Breast epithelium (tissue), 4 donors: ENCODE results near the gene PHPT1. TPM values are rescaled to one million over a fixed set of nuclear protein-coding genes. Genes with fewer than 3 reads are reported as not detected.

Source experiments
- DNase-seq, 2 donors: peaks; one replicate each; pipeline ENCODE4 v3.0.0-alpha.2; 2019; ENCODE audit warnings: low spot score in 2 of 2
- H3K27ac ChIP-seq, 2 donors: fragments of 200-600 bp; sonication (generic) in 1 of 2; one replicate each; pipeline ENCODE4 v1.5.1; 2016 to 2019; ENCODE audit warnings: mild to moderate bottlenecking in 1 of 2
- H3K27me3 ChIP-seq, 2 donors: fragments of 200-600 bp; sonication (generic) in 1 of 2; one replicate each; pipeline versions ENCODE4 v1.5.1 to v1.6.0; 2017 to 2019; ENCODE audit warnings: control low read depth in 1 of 2, mild to moderate bottlenecking in 1 of 2
- H3K36me3 ChIP-seq: fragments of 200-600 bp; one replicate; pipeline ENCODE4 v1.5.1; 2019
- H3K4me1 ChIP-seq, 2 donors: fragments of 200-600 bp; sonication (generic); one replicate each; pipeline ENCODE4 v1.5.1; 2016 to 2019; ENCODE audit warnings: control low read depth in 1 of 2
- H3K4me3 ChIP-seq, 3 donors: fragments of 200-600 bp; sonication (generic); 1 replicate in 2 of 3; 2 replicates in 1 of 3; pipeline ENCODE4 v1.5.1; 2016 to 2019; ENCODE audit warnings: mild to moderate bottlenecking in 3 of 3, moderate library complexity in 2 of 3
- H3K9me3 ChIP-seq, 2 donors: fragments of 200-600 bp; sonication (generic) in 1 of 2; one replicate each; pipeline ENCODE4 v1.5.1; 2016 to 2019; ENCODE audit warnings: control low read depth in 1 of 2
- CTCF ChIP-seq, 3 donors: fragments of 450-650 bp; IDR thresholded peaks; one replicate each; pipeline ENCODE4 v1.5.1; 2016 to 2017; ENCODE audit warnings: antibody characterized with exemption in 3 of 3, mild to moderate bottlenecking in 3 of 3, moderate library complexity in 3 of 3
- POLR2A ChIP-seq: fragments of 450-650 bp; IDR thresholded peaks from one replicate; pipeline ENCODE4 v1.6.1; 2016; ENCODE audit warnings: antibody characterized with exemption, mild to moderate bottlenecking, moderate library complexity
- POLR2AphosphoS5 ChIP-seq, 3 donors: sonication (generic); formaldehyde crosslinking; IDR thresholded peaks; one replicate each; pipeline ENCODE4 v1.6.1; 2017; ENCODE audit warnings: antibody characterized with exemption in 3 of 3
- intact Hi-C: fragments of 100-400 bp; cut with DNase I; formaldehyde crosslinking; loops from one replicate; pipeline ENCODE4 v1.15.1; 2023; ENCODE audit warnings: low total_unique reads
- total RNA-seq, 3 donors: library from RNA; depleted of rRNA; stranded (reverse); fragments of >200 nt; gene quantifications; one replicate each; pipeline ENCODE4 v1.1.0, GENCODE V29; 2016

The PHPT1 gene
- total RNA-seq, 3 donors from 2014 or later: 43.2 to 70.8 (median 52.5) TPM

GRCh38 chr9:136886610-136887597 is 37.7 kb downstream of the PHPT1 start:
- intact Hi-C loops: no loop called here
- peak overlapping the region; percentile 80 to 93 for H3K27ac ChIP-seq
- no peak for DNase-seq

GRCh38 chr9:136888454-136888853 is 39.2 kb downstream of the PHPT1 start:
- Histone ChIP-seq H3K4me1 (no peaks in the 10 kb centered on the region), H3K27me3 (no peaks in the 10 kb centered on the region), H3K9me3 (no peaks in the 10 kb centered on the region), H3K27ac (no peak overlapping the region), H3K4me3 (no peak overlapping the region), H3K36me3 (no peaks in the 10 kb centered on the region)
- no peak for DNase-seq
- TF ChIP-seq POLR2AphosphoS5 (IDR thresholded peaks at IDR 0.05): no peak
- TF ChIP-seq POLR2A: no peak
- TF ChIP-seq CTCF (IDR thresholded peaks at IDR 0.05): no peak
- intact Hi-C loops: no loop called here

More at GRCh38 chr9:136886610-136887597, 37.7 kb downstream of the PHPT1 start:
- TF ChIP-seq CTCF (IDR thresholded peaks at IDR 0.05) (no peak), POLR2A (no peak), POLR2AphosphoS5 (IDR thresholded peaks at IDR 0.05) (no peak)
- Histone ChIP-seq H3K36me3 (no peaks in the 10 kb centered on the region), H3K4me1 (no peaks in the 10 kb centered on the region), H3K9me3 (no peaks in the 10 kb centered on the region), H3K4me3 (peak overlapping the region; percentile 91 to 97 (median 95)), H3K27me3 (no peaks in the 10 kb centered on the region)

GRCh38 chr9:136889858-136890257 is 40.6 kb downstream of the PHPT1 start:
- intact Hi-C loops: no loop called here
- TF ChIP-seq POLR2A (no peak), CTCF (IDR thresholded peaks at IDR 0.05) (no peak), POLR2AphosphoS5 (IDR thresholded peaks at IDR 0.05) (no peak)

GRCh38 chr9:136890661-136891060 is 41.5 kb downstream of the PHPT1 start:
- intact Hi-C loops: no loop called here
- Histone ChIP-seq H3K36me3 (no peaks in the 10 kb centered on the region), H3K9me3 (no peaks in the 10 kb centered on the region), H3K4me3 (no peak overlapping the region), H3K4me1 (no peaks in the 10 kb centered on the region), H3K27me3 (no peaks in the 10 kb centered on the region), H3K27ac (no peak overlapping the region)
- no peak for DNase-seq
- TF ChIP-seq CTCF (IDR thresholded peaks at IDR 0.05): no peak
- TF ChIP-seq POLR2AphosphoS5 (IDR thresholded peaks at IDR 0.05): no peak

More at GRCh38 chr9:136889858-136890257, 40.6 kb downstream of the PHPT1 start:
- no peaks in the 10 kb centered on the region for H3K4me1 ChIP-seq
- DNase-seq: no peak
- no peaks in the 10 kb centered on the region for H3K9me3 ChIP-seq
- no peaks in the 10 kb centered on the region for H3K36me3 ChIP-seq
- H3K4me3 ChIP-seq: no peak overlapping the region
- no peak overlapping the region for H3K27ac ChIP-seq
- no peaks in the 10 kb centered on the region for H3K27me3 ChIP-seq

- no peak overlapping the region for H3K27ac ChIP-seq
- H3K36me3 ChIP-seq: no peaks in the 10 kb centered on the region
- H3K27me3 ChIP-seq: no peaks in the 10 kb centered on the region
- TF ChIP-seq POLR2AphosphoS5 (IDR thresholded peaks at IDR 0.05): no peak
- no peak for TF ChIP-seq CTCF (IDR thresholded peaks at IDR 0.05)
- no peak for TF ChIP-seq POLR2A
- H3K4me1 ChIP-seq: peaks cover 0 to 3% of the 10 kb centered on the region in 2 donors
- no peak overlapping the region for H3K4me3 ChIP-seq
- intact Hi-C loops: no loop called here
- DNase-seq: no peak
- H3K9me3 ChIP-seq: no peaks in the 10 kb centered on the region
These were observed 46.8 kb downstream of the PHPT1 start for GRCh38 chr9:136896027-136896426.
